Transverse colon (tissue), 4 donors: Measurements from ENCODE around the gene BCAS4.

ENCODE experiments used
- EP300 ChIP-seq: sonication (generic); formaldehyde crosslinking; IDR thresholded peaks from one replicate; pipeline ENCODE4 v1.6.1; 2017; ENCODE audit warnings: antibody characterized with exemption, low read depth
- POLR2A ChIP-seq: fragments of 450-650 bp; IDR thresholded peaks from one replicate; pipeline ENCODE4 v1.6.1; 2016; ENCODE audit warnings: antibody characterized with exemption, mild to moderate bottlenecking, moderate library complexity
- POLR2AphosphoS5 ChIP-seq, 3 donors: sonication (generic); formaldehyde crosslinking; IDR thresholded peaks; one replicate each; pipeline ENCODE4 v1.6.1; 2016; ENCODE audit warnings: antibody characterized with exemption in 3 of 3
- TF ChIP-seq, protein P1 (sequence below), 5 experiments: fragments of 200-600 bp in 3 of 5; fragments of 450-650 bp in 2 of 5; sonication (generic) in 3 of 5; IDR thresholded peaks; 1 replicate in 2 of 5; 2 replicates in 3 of 5; pipeline ENCODE4 v1.5.1; 2016 to 2017; ENCODE audit warnings: antibody characterized with exemption in 5 of 5, inconsistent platforms in 3 of 5, mild to moderate bottlenecking in 2 of 5, moderate library complexity in 1 of 5

DNA sequence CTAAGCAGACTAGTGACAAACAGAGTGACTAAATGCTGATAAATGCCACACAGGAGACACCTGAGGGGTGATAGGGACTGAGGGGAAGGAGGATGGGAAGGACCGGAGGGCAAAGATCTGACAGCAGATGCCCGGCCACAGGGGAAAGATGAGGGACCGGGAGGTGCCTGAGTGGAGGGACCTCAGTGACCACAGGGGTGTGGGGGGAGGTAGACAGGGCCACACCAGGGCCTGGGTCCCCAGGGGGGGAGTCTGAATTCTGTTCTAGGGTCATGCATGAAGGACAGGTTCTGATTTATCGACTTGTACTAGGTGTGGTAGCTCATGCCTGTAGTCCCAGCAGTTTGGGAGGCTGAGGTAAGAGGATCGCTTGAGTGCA is 6.9 kb downstream of the BCAS4 start:
- TF ChIP-seq POLR2A (no peak), POLR2AphosphoS5 (IDR thresholded peaks at IDR 0.05) (no peak), EP300 (no peak)
- TF ChIP-seq, protein P1, sequence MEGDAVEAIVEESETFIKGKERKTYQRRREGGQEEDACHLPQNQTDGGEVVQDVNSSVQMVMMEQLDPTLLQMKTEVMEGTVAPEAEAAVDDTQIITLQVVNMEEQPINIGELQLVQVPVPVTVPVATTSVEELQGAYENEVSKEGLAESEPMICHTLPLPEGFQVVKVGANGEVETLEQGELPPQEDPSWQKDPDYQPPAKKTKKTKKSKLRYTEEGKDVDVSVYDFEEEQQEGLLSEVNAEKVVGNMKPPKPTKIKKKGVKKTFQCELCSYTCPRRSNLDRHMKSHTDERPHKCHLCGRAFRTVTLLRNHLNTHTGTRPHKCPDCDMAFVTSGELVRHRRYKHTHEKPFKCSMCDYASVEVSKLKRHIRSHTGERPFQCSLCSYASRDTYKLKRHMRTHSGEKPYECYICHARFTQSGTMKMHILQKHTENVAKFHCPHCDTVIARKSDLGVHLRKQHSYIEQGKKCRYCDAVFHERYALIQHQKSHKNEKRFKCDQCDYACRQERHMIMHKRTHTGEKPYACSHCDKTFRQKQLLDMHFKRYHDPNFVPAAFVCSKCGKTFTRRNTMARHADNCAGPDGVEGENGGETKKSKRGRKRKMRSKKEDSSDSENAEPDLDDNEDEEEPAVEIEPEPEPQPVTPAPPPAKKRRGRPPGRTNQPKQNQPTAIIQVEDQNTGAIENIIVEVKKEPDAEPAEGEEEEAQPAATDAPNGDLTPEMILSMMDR (IDR thresholded peaks at IDR 0.05) = no peak
